GM23248 (cell line): ENCODE measurements around the gene ERO1B.

Source experiments
- EZH2 ChIP-seq: fragments of 200-600 bp; sonication (generic); IDR thresholded peaks from 2 replicates; pipeline ENCODE4 v1.6.1; 2018; ENCODE audit warnings: antibody characterized with exemption, mild to moderate bottlenecking; ENCODE audit not compliant: insufficient read depth, poor library complexity, severe bottlenecking
- EZH2phosphoT487 ChIP-seq: fragments of 200-600 bp; sonication (generic); IDR thresholded peaks from 2 replicates; pipeline ENCODE4 v1.6.1; 2018; ENCODE audit warnings: antibody characterized with exemption, moderate library complexity, mild to moderate bottlenecking, low read depth; ENCODE audit not compliant: insufficient read depth

DNA sequence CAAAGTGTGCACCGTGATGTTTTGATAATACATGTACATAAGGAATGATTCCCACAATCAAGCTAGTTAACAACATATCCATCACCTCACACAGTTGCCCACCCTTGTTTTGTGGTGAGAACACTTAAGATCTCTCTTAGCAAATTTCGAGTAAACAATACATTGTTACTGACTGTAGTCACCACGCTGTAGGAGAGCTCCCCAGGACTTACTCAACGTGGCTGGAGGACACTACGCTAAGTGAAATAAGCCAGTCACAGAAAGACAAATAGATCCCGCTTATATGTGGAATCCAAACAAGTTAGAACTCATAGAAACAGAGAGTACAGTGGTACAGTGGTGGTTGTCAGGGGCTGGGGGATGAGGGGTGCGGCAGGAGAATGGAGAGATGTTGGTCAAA, 114.6 kb downstream of the ERO1B start:
- no peak for TF ChIP-seq EZH2
- no peak for TF ChIP-seq EZH2phosphoT487
